Fibroblast of pulmonary artery (primary cell): ENCODE data around the gene TOMM20.
A peak's percentile ranks its signal among the peaks of the same experiment; 100 is the strongest.
"Not testable (repeated sequence)": the region's sequence is repeated elsewhere in the genome, so short reads cannot be mapped to it uniquely, and the experiment has no call there.

Source experiments
- DNase-seq: peaks from one replicate; pipeline ENCODE4 v3.0.0-alpha.2; 2010; ENCODE audit warnings: low read depth
- H3K4me3 ChIP-seq: replicated peaks from 2 replicates; pipeline ENCODE4 v1.5.1; 2011; ENCODE audit warnings: low read depth, mild to moderate bottlenecking, control low read depth, low read length, moderate library complexity
- CTCF ChIP-seq: IDR thresholded peaks from 2 replicates; pipeline ENCODE4 v1.5.1; 2011; ENCODE audit warnings: mild to moderate bottlenecking, control low read depth, low read length, inconsistent platforms; ENCODE audit errors: missing control alignments

TOMM20 gene

GRCh38 chr1:235093696-235094592 is 34.7 kb downstream of the TOMM20 start:
- DNase-seq = peak; percentile 73
- peak overlapping the region; percentile 21 for H3K4me3 ChIP-seq
- TF ChIP-seq CTCF = peak; percentile 94

- peak; percentile 81 for DNase-seq
- H3K4me3 ChIP-seq = peak overlapping the region; percentile 21
- peak; percentile 41 for TF ChIP-seq CTCF
Observed at GRCh38 chr1:235093013-235093695, 35.5 kb downstream of the TOMM20 start.

GRCh38 chr1:235092415-235092814 is 36.2 kb downstream of the TOMM20 start:
- not testable (repeated sequence) for DNase-seq

GRCh38 chr1:235092045-235092406 is 36.6 kb downstream of the TOMM20 start:
- not testable (repeated sequence) for DNase-seq, H3K4me3 ChIP-seq

More at GRCh38 chr1:235092415-235092814, 36.2 kb downstream of the TOMM20 start:
- H3K4me3 ChIP-seq = not testable (repeated sequence)

GRCh38 chr1:235091319-235092044 is 37.2 kb downstream of the TOMM20 start:
- DNase-seq, H3K4me3 ChIP-seq: not testable (repeated sequence)

- no peak for TF ChIP-seq CTCF
- H3K4me3 ChIP-seq = no peak overlapping the region
- peak; percentile 49 for DNase-seq
Observed at GRCh38 chr1:235090406-235091069, 38.1 kb downstream of the TOMM20 start.

- TF ChIP-seq CTCF = no peak
- H3K4me3 ChIP-seq = no peak overlapping the region
- no peak for DNase-seq
Observed at GRCh38 chr1:235088907-235089306, 39.7 kb downstream of the TOMM20 start.

- TF ChIP-seq CTCF = no peak
- no peak for DNase-seq
- no peak overlapping the region for H3K4me3 ChIP-seq
Observed at GRCh38 chr1:235088430-235088829, 40.2 kb downstream of the TOMM20 start.
